HG03095 (cell line): ENCODE measurements around the gene PASD1.
"Not testable (repeated sequence)": the region's sequence is repeated elsewhere in the genome, so short reads cannot be mapped to it uniquely, and the experiment has no call there.

Experiments used
- ATAC-seq: cut with Tn5 transposase; IDR thresholded peaks from one replicate; pipeline ENCODE4 v1.9.1; 2021; ENCODE audit warnings: moderate library complexity; ENCODE audit not compliant: unreplicated experiment

Gene PASD1, protein sequence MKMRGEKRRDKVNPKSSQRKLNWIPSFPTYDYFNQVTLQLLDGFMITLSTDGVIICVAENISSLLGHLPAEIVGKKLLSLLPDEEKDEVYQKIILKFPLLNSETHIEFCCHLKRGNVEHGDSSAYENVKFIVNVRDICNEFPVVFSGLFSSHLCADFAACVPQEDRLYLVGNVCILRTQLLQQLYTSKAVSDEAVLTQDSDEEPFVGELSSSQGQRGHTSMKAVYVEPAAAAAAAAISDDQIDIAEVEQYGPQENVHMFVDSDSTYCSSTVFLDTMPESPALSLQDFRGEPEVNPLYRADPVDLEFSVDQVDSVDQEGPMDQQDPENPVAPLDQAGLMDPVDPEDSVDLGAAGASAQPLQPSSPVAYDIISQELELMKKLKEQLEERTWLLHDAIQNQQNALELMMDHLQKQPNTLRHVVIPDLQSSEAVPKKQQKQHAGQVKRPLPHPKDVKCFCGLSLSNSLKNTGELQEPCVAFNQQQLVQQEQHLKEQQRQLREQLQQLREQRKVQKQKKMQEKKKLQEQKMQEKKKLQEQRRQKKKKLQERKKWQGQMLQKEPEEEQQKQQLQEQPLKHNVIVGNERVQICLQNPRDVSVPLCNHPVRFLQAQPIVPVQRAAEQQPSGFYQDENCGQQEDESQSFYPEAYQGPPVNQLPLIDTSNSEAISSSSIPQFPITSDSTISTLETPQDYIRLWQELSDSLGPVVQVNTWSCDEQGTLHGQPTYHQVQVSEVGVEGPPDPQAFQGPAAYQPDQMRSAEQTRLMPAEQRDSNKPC

DNA sequence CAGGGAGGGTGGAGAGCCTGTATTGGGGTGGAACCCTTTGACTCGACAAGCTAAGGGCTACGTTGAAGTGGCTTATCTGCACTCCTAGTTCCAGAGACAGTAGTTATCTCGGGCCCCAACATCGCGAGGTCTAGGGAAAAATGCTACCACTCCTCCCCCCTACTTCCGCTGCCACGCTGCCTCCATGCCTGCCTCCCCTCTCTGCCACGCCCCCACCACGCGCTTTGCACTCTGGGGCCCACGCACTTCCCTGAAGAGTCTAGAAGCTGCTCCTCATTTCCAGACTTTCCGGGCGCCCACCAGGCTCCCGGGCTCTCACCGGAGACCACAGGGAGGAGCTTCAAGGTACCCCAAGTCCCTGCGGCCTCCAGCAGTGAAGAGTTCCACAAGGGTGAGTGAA lies at the start of gene PASD1:
TSS of gene PASD1 (plus strand) at position 227 of the 400 bp plus-strand sequence. CDS start 37,879 bp downstream, outside the sequence.
- no peak for ATAC-seq

DNA sequence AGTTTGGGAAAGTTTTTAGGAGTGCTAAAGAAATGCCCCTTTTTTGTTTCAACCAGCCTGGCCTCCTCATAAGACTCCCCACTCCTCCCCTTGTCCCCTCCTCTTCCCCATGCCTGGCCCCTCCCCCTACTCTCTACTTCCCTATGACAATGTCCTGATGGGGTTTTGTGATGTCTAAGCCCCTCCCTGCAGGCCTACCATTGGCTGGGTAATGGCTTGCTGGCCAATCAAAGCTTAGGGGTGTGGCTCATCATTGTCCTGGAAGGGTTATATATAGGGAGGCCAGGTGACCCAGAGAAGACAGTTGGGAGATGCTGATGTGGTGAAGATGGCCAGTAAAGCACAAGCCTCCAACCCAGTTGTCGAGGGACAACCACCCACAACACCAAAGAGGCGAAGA lies 48.2 kb upstream of the PASD1 start:
- no peak for ATAC-seq

DNA sequence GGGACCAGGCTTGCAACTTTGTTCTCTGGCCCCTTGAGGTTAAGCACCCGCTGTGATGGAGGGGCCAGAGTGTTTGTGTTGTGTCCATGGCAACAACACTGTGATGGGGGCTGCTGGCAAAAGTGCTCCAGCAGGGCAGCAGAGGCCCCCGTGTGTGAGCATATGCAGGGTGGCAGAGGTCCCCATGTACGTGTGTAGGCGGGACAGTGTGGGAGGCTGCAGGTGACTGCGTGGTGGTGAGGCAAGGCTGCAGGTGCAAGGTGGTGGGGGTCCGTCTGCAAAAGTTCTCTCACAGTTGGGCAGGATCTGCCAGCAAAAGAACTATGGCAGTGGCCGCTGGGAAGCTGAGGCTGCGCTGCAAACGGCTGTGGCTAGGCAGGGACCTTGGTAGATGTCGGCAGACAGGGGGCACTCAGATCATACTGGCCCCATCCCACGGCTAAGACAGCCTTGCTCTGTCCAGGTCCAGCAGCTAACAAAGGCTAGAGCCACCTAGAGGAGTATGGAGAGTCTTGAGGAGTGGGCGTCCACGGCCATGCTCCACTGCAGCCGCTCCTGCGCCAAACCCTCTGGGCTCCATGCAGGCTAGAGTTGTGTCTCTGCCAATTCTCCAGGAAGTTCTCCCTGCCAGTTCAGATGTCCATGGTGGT lies 46.8 kb upstream of the PASD1 start:
- ATAC-seq: no peak

DNA sequence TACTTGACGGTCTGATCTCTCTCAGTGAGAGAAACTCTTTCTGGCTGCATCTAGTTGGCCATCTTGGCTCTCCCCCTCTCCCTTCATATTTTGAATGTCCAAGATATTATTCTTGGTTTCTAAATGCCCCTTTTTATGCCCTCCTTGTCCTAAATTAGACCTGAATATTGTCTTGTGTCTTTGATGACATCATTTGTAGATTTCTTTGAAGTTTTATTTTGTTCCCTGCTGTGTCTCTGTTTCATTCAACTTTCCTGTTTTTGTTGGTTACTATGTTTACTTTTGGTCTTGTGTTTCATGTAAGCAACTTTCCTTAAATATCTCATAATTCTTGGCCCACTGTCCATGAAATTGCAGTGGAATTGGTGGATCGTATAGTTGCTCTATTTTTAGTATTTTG lies 46.1 kb upstream of the PASD1 start:
- no peak for ATAC-seq

DNA sequence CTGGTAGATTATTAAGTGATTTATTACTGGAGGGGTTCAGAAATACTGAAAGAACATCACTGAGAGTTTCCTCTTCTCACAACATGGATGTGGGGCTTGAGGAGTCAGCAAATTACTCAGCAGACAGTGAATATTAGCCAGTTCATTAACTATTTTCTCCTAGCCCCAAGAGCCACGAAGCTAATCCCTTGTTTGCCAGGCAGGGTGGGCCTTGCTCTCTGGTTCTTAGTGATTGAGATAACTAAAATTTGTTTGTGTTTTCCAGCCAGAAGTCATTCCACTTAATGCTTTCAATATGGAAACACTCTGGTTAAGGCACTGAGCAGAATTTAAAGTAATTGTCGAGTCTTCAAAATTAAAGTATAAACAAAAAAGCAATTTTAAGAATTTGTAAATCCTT lies 40.1 kb upstream of the PASD1 start:
- no peak for ATAC-seq

DNA sequence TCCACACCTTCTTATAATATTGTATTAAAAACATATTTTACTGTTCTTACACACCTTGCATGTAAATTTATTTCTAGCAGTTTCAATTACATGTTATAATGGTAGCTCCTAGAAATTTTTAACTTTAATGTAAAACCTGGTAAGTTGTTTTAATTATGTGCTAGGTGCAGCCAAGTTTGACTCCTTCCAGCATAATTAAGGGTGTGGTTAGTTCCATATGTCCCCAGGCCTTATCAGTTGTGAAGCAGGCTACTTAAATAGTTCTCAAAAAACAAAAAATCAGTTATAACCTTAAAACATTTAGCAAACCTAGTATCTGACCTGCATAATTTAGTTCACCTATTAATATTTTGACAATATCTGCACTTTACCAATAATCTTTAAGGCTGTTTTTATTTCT lies 26.9 kb upstream of the PASD1 start:
- no peak for ATAC-seq

DNA sequence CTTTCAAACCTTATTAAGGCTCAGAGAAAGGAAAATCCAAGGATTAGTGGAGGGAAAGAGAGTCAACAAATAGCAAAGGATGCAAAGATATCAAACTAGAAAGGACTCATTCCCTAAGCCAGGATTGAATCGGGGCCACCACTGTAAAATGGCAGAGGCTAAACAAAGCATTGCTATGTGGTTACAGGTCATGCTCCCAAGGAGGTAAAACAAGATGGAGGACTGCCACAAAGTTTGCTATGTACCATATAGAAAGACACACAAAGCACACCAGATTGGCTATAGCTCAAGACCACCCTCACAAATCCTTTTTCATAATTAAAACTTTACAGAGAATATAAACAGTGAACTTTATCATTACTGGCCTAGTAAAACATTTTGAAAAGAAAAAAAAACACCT lies 25.9 kb upstream of the PASD1 start:
- no peak for ATAC-seq

DNA sequence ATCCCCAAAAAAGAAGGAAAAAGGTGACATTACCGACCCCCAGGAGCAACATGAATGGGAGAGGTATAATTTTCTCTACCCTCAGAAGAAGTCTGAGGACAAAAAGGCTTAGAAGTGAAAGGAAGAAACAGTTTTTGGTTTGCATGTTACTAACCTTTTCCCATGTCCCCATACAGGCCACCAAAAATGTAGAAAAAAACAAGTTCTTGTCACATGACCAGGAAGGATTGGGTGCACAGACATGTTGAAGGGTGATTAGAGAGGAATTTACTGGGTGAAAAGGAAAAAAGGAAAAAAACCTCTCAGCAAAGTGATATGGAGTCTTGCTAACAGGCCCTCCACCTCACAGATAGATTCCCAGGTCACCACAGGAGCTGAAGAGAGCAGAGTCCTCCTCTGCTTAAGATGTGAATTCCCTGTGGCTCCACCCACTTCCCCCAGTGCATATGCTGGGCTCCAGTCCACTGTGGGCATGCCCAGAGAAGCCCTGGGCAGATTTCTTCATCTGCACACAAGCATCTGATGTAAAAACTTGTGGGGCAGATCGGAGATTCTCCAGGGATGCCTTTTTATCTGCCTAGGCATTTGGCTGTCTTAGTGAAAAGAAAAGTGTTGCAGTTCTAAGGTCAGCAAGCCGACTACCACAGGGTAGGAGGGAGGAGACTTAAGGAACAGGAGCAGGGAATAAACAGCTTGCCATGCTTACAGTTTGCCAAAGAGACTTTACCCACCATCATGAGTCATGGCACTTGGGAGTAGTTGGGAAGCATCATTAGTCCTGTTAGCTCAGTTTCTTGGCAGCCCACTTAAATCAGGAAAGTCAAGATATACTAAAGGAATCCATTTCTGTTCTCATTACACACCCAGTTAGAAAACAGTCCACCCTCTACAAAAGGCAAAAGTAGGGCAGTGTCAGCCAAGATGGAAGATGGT lies 25.0 kb upstream of the PASD1 start:
- no peak for ATAC-seq

DNA sequence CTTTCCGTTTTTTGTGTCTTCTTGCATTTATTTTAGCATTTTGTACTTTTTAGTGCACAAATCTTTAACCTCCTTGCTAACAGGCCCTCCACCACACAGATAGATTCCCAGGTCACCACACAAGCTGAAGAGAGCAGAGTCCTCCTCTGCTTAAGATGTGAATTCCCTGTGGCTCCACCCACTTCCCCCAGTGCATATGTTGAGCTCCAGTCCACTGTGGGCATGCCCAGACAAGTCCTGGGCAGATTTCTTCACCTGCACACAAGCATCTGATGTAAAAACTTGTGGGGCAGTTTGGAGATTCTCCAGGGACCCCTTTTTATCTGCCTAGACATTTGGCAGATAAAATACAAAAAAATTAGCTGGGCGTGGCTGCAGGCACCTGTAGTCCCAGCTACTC lies 19.8 kb upstream of the PASD1 start:
- no peak for ATAC-seq

DNA sequence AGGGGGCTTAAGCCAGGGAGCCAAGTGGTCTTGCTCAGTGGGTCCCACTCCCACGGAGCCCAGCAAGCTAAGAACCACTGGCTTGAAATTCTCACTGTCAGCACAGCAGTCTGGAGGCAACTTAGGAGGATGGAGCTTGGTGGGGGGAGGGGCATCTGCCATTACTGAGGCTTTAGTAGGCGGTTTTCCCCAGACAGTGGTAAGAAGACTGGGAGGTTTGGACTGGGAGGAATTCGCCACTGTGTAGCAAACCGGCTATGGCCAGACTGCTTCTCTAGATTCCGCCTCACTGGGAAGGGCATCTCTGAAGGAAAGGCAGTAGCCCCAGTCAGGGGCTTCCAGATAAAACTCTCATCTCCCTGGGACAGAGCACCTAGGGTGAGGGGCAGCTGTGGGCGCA lies 17.2 kb upstream of the PASD1 start:
- ATAC-seq: not testable (repeated sequence)

DNA sequence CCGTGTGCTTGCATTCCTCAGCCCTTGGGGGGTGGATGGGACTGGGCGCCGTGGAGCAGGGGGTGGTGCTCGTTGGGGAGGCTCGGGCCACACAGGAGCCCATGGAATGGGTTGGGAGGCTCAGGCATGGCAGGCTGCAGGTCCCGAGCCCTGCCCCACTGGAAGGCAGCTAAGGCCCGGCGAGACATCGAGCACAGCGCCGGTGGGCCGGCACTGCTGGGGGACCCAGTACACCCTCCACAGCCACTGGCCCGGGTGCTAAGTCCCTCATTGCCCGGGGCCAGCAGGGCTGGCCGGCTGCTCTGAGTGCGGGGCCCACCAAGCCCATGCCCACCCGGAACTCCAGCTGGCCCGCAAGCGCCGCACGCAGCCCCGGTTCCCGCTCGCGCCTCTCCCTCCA lies 12.3 kb upstream of the PASD1 start:
- not testable (repeated sequence) for ATAC-seq

DNA sequence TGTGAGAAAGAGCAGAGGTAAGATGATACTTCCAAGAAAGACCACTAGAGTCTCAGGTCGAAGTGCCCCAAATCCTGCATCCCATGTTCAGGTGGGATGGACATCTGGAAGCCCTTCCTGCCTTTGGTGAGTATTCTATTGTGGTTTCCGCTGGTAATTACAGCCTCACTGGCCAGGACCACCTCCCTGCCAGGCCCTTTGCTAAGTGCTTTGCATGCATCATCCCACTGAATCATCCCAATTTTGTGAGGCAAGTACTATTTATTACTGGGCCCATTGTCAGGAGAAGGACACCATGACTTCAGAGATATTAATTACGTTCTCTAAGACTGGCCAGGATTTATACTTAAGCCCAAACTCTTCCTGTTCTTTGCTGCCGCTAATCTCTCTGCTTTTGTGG lies 10.7 kb upstream of the PASD1 start:
- ATAC-seq: no peak

DNA sequence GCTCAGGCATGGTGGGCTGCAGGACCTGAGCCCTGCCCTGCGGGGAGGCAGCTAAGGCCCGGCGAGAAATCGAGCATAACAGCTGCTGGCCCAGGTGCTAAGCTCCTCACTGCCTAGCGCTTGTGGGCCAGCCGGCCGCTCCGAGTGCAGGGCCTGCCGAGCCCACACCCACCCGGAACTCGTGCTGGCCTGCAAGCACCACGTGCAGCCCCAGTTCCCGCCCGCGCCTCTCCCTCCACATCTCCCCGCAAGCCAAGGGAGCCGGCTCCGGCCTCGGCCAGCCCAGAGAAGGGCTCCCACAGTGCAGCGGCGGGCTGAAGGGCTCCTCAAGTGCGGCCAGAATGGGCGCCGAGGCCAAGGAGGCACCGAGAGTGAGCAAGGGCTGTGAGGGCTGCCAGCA lies 8.2 kb upstream of the PASD1 start:
- not testable (repeated sequence) for ATAC-seq

DNA sequence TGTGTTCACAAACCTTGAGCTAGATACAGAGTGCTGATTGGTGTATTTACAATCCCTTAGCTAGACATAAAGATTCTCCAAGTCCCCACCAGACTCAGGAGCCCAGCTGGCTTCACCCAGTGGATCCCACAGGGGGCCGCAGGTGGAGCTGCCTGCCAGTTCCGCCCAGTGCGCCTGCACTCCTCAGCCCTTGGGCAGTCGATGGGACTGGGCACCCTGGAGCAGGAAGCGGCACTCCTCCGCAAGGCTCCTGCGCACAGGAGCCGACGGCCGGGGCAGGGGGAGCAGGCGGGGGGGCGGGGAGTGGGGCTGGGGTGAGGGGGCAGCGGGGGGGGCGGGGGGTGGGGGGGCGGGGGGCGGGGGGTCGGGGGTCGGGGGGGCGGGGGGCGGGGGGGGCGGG lies 990 bp upstream of the PASD1 start:
- not testable (repeated sequence) for ATAC-seq

DNA sequence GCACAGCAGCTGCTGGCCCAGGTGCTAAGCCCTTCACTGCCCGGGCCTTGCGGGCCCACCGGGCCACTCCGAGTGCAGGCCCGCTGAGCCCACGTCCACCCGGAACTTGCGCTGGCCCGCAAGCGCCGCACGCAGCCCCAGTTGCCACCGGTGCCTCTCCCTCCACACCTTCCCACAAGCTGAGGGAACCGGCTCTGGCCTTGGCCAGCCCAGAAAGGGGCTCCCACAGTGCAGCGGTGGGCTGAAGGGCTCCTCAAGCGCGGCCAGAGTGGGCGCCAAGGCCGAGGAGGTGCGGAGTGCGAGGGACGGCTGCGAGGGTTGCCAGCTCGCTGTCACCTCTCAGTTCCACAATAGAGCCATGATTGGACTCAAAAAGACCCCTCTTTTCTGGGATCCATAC lies 472 bp upstream of the PASD1 start:
- not testable (repeated sequence) for ATAC-seq

DNA sequence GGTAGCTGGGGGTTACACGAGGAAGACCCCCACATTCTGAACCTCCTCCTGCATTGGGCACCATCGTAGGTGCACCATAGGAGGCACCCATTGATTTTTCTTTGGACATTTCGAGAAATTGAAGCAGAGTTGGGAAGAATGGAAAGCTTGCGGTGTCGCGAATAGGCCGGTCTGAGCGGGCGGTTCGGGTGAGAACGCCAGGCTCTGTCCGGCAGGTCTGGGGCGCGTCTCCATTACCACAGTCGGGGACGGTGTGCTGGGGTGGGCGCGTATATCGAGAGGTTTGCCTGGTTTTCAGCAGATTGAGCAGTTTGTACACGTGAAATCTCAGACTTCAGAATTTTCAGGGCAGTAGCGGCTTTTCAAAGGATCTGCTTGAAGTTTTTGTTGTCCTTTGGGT lies 560 bp downstream of the PASD1 start:
- no peak for ATAC-seq

DNA sequence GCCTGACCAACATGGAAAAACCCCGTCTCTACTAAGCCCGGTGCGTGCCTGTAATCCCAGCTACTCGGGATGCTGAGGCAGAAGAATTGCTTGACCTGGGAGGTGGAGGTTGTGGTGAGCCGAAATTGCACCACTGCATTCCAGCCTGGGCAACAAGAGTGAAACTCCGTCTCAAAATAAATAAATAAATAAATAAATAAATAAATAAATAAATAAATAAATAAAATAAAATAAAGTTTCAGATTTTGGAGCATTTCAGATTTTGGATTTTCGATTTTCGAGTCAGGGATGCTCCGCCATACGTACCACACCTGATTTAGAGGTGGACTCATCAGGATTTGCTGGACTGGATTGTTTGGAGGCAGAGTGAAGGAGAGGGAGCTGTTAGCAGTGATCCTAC lies 3.4 kb downstream of the PASD1 start:
- ATAC-seq: not testable (repeated sequence)

DNA sequence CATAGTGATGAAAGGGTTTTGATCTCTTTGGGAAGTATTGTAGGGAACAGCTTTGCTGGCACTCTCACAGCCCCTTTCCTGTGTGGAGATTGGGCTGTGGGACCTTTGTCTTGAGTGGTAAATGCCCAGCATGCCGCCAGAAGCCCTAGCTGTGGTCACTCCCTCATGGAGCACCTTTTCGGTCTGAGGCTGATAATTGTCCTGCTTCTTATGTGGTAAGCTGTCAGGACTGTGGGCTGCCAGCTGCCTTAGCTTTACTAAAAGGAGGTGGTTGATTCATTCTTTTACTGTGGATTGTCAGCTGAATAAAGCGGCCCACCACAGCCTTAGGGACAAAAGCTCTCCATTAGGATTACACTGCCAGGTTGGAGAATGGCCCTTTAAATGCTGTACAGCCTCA lies 7.1 kb downstream of the PASD1 start:
- ATAC-seq: no peak

DNA sequence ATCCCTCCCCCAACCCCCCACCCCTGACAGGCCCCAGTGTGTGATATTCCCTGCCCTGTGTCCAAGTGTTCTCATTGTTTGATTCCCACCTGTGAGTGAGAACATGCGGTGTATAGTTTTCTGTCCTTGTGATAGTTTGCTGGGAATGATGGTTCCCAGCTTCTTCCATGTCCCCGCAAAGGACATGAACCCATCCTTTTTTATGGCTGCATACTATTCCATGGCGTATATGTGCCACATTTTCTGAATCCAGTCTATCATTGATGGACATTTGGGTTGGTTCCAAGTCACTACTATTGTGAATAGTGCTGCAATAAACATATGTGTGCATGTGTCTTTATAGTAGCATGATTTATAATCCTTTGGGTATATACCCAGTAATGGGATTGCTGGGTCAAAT lies 29.9 kb downstream of the PASD1 start:
- ATAC-seq: not testable (repeated sequence)

DNA sequence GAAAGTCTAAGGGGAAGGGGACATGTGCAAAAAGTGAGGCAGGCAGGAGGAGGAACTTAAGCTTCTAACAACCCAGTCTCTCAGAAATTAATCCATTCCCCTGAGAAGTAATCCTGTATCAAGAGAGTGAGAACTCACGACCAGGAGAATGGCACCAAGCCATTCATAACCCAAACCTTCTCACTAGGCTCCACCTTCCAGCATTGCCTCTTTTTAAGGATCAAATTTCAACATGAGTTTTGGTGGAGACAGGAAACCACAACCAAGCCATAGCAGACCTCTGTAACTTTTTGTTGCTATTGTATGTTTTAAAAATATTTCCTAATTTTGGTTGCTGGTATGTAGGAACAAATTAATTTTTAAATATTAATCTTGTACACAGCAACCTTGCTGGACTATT lies 32.8 kb downstream of the PASD1 start:
- ATAC-seq: no peak

DNA sequence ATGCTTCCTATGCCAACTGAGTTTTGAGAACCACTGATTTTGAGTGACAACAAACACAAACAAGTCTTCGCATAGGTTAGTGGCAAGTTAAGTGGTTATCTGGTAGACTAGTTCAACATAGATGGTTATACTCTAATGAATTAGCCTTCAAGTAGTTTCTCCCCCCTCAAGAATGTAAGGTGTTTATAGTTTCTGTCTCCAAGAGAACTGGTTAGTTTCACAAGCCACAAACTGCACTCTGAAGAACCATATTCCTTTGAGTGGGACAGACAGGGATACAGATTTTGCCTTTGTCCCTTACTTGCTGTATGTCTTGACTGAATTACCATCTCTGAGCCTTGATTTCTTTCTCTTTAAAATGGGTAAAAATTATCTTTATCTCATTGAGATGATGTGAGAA lies 41.5 kb downstream of the PASD1 start:
- ATAC-seq: no peak
